Measurements from ENCODE around the gene ASTN2. TPM values are rescaled to one million over a fixed set of nuclear protein-coding genes. Genes with fewer than 3 reads are reported as not detected.

The ASTN2 gene
- total RNA-seq, 4 donors from 2014 or later, result 4.0 to 7.0 (median 4.9) TPM

DNA sequence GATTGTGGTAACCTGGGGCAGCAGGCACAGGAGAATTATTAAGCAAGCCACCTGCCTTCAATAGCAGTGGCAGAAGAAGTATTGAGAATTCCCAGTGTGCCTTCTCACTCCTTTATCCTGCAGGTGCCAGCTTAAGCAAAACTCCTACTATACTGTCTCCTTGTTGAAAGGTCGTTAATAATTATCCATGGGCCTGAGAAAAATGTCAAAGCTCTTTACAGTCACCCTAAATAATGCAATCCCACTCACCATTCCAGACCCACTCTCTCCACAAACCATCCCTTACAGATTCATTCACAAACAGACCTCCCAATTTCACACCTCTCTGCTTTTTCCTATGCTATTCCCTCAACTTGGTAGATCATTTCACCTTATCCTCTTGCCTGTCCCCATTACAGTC lies 889.2 kb downstream of the ASTN2 start:
- Histone ChIP-seq H3K27me3 (no peaks in the 10 kb centered on the region), H3K9me3 (peaks cover 0 to 12% (median 0%) of the 10 kb centered on the region in 3 donors), H3K36me3 (no peaks in the 10 kb centered on the region), H3K27ac (no peak overlapping the region), H3K4me3 (no peak overlapping the region), H3K4me1 (no peaks in the 10 kb centered on the region)
- 79 to 100% methylated on average over 1 of the region's 1 CpG for WGBS, 2 donors (ENCODE audit: low coverage in 1 of 2)
- no peak for ATAC-seq
- TF ChIP-seq POLR2AphosphoS5 (IDR thresholded peaks at IDR 0.05) (no peak), EP300 (IDR thresholded peaks at IDR 0.05) (no peak), POLR2A (IDR thresholded peaks at IDR 0.05) (no peak)
- TF ChIP-seq, protein P1, sequence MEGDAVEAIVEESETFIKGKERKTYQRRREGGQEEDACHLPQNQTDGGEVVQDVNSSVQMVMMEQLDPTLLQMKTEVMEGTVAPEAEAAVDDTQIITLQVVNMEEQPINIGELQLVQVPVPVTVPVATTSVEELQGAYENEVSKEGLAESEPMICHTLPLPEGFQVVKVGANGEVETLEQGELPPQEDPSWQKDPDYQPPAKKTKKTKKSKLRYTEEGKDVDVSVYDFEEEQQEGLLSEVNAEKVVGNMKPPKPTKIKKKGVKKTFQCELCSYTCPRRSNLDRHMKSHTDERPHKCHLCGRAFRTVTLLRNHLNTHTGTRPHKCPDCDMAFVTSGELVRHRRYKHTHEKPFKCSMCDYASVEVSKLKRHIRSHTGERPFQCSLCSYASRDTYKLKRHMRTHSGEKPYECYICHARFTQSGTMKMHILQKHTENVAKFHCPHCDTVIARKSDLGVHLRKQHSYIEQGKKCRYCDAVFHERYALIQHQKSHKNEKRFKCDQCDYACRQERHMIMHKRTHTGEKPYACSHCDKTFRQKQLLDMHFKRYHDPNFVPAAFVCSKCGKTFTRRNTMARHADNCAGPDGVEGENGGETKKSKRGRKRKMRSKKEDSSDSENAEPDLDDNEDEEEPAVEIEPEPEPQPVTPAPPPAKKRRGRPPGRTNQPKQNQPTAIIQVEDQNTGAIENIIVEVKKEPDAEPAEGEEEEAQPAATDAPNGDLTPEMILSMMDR (IDR thresholded peaks at IDR 0.05), result no peak

- WGBS, 2 donors (ENCODE audit: low coverage in 1 of 2), result 87 to 92% methylated on average over 1 to 2 of the region's 3 CpGs
- no peak for ATAC-seq
- TF ChIP-seq POLR2A (IDR thresholded peaks at IDR 0.05) (no peak), POLR2AphosphoS5 (IDR thresholded peaks at IDR 0.05) (no peak), EP300 (IDR thresholded peaks at IDR 0.05) (no peak)
- TF ChIP-seq, protein P1 (IDR thresholded peaks at IDR 0.05), result no peak
- Histone ChIP-seq H3K36me3 (no peaks in the 10 kb centered on the region), H3K27ac (no peak overlapping the region), H3K9me3 (peaks cover 0 to 19% (median 0%) of the 10 kb centered on the region in 3 donors), H3K27me3 (no peaks in the 10 kb centered on the region), H3K4me3 (no peak overlapping the region), H3K4me1 (no peaks in the 10 kb centered on the region)
Measured at GRCh38 chr9:116524778-116525470, 889.9 kb downstream of the ASTN2 start.

GRCh38 chr9:116520218-116520617 lies 894.6 kb downstream of the ASTN2 start:
- no peaks in the 10 kb centered on the region for H3K36me3 ChIP-seq
- H3K27ac ChIP-seq, result no peak overlapping the region
- TF ChIP-seq, protein P1 (IDR thresholded peaks at IDR 0.05), result no peak
- TF ChIP-seq POLR2AphosphoS5 (IDR thresholded peaks at IDR 0.05) (no peak), POLR2A (IDR thresholded peaks at IDR 0.05) (no peak), EP300 (IDR thresholded peaks at IDR 0.05) (no peak)
- H3K27me3 ChIP-seq, result no peaks in the 10 kb centered on the region
- no peak overlapping the region for H3K4me3 ChIP-seq
- peaks cover 0 to 24% (median 0%) of the 10 kb centered on the region in 3 donors for H3K9me3 ChIP-seq
- 76 to 79% methylated on average over 2 of the region's 2 CpGs for WGBS, 2 donors (ENCODE audit: low coverage in 1 of 2)
- ATAC-seq, result no peak
- H3K4me1 ChIP-seq, result no peaks in the 10 kb centered on the region

DNA sequence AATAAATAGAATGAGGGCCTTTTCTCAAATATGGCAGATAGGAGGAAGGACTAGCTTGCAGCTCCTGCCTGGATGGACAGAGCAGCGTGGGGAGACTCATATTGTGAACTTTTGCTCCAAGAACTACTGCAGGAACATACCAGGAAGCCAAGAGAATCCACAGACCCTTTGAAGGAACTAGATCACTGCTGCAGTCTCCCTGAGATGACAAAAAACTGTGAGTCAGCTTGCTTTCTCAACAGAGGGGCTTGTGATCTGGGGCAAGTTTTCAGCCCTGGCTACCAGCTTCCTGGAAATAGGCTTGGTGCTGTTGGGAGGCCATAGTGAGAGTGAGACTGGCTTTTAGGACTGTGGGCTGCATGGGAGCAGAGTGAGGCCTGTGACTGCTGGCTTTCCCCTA lies 898.4 kb downstream of the ASTN2 start:
- no peak overlapping the region for H3K4me3 ChIP-seq
- TF ChIP-seq POLR2A (IDR thresholded peaks at IDR 0.05), result no peak
- TF ChIP-seq POLR2AphosphoS5 (IDR thresholded peaks at IDR 0.05), result no peak
- TF ChIP-seq, protein P1 (IDR thresholded peaks at IDR 0.05), result no peak
- TF ChIP-seq EP300 (IDR thresholded peaks at IDR 0.05), result no peak
- H3K27ac ChIP-seq, result no peak overlapping the region
- ATAC-seq, result no peak
- H3K9me3 ChIP-seq, result peaks cover 0 to 24% (median 0%) of the 10 kb centered on the region in 3 donors
- 20 to 44% methylated on average over 1 of the region's 1 CpG for WGBS, 2 donors (ENCODE audit: low coverage in 1 of 2)
- no peaks in the 10 kb centered on the region for H3K4me1 ChIP-seq
- H3K27me3 ChIP-seq, result no peaks in the 10 kb centered on the region
- H3K36me3 ChIP-seq, result no peaks in the 10 kb centered on the region

DNA sequence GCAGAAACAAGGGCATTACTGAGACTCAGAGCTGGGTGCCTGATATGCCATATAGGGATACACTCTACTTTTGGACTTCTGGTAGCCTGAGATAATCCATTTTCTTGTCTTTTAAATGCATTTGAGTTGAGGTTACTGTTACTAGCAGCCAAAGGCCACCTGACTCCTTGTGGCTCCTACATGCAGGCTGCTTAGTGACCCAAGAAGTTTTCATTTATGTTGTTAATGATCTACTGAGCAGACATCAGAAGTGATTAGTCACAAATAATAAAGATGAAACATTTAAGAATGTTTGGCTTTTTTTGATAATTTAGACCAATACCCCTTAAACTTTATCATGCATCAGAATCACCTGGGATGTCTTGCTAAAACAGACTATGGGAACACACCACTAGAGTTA lies 899.3 kb downstream of the ASTN2 start:
- Histone ChIP-seq H3K27ac (no peak overlapping the region), H3K27me3 (no peaks in the 10 kb centered on the region), H3K4me3 (no peak overlapping the region), H3K4me1 (no peaks in the 10 kb centered on the region), H3K36me3 (no peaks in the 10 kb centered on the region), H3K9me3 (peaks cover 0 to 17% (median 0%) of the 10 kb centered on the region in 3 donors)
- no peak for ATAC-seq
- TF ChIP-seq POLR2A (IDR thresholded peaks at IDR 0.05) (no peak), EP300 (IDR thresholded peaks at IDR 0.05) (no peak), POLR2AphosphoS5 (IDR thresholded peaks at IDR 0.05) (no peak)
- TF ChIP-seq, protein P1 (IDR thresholded peaks at IDR 0.05), result no peak
